ENCODE measurements around the gene COBL.

DNA sequence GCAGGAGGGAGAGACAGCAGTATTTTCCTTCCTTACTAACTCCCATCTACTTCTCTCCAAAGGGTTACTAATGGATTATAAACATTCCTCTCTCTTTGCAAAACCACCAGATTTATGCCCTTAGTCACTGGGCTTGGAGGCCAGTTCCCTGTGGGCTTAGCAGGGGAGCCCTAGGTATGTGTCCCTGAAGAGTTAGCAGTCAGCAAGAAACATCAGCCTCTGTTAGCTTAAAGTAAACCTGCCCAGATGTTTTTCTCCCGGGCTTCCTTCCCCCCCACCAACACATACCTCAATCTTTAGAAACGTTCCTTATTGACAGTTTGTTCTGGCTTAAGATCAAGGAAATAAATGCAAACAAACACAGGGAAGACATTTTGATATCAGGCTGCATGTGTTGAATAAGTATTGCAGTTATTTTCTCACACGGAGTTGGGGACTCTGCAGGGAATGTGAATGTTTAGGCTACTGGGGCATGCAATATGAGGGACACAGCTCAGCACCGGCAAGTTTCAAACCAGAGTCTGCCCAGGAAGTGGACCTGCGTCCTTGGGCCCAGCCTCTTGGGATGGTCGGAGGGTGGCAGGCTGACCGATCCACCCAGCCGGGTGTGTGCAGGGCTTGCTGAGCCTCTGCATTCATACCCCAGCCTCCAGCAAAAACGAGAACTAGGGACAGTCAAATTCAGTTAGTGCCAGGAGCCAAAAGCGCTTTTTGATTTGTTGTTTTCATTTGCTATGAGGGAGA lies 281.9 kb downstream of the COBL start:
- TF ChIP-seq, protein P1, sequence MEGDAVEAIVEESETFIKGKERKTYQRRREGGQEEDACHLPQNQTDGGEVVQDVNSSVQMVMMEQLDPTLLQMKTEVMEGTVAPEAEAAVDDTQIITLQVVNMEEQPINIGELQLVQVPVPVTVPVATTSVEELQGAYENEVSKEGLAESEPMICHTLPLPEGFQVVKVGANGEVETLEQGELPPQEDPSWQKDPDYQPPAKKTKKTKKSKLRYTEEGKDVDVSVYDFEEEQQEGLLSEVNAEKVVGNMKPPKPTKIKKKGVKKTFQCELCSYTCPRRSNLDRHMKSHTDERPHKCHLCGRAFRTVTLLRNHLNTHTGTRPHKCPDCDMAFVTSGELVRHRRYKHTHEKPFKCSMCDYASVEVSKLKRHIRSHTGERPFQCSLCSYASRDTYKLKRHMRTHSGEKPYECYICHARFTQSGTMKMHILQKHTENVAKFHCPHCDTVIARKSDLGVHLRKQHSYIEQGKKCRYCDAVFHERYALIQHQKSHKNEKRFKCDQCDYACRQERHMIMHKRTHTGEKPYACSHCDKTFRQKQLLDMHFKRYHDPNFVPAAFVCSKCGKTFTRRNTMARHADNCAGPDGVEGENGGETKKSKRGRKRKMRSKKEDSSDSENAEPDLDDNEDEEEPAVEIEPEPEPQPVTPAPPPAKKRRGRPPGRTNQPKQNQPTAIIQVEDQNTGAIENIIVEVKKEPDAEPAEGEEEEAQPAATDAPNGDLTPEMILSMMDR (IDR thresholded peaks at IDR 0.05) = no peak
- no peak for TF ChIP-seq POLR2A (IDR thresholded peaks at IDR 0.05)
- peak; percentile 22 for TF ChIP-seq POLR2AphosphoS5 (IDR thresholded peaks at IDR 0.05)
